Panc1 (cell line): Measurements from ENCODE around the gene MARK4.

Experiments
- CTCF ChIP-seq: fragments of 450-650 bp; IDR thresholded peaks from 2 replicates; pipeline ENCODE4 v1.5.1; 2017; ENCODE audit warnings: mild to moderate bottlenecking
- POLR2AphosphoS5 ChIP-seq: IDR thresholded peaks from 2 replicates; pipeline ENCODE4 v1.6.1; 2012; ENCODE audit warnings: mild to moderate bottlenecking, low read depth, low read length, moderate library complexity
- REST ChIP-seq, 2 experiments: IDR thresholded peaks; 2 replicates each; pipeline ENCODE4 v1.6.1; 2011 to 2012; ENCODE audit warnings: low read depth in 2 of 2, control low read depth in 1 of 2, low read length in 1 of 2, mild to moderate bottlenecking in 1 of 2, moderate library complexity in 1 of 2; ENCODE audit not compliant: insufficient read depth in 1 of 2
- SIN3A ChIP-seq: IDR thresholded peaks from 2 replicates; pipeline ENCODE4 v1.6.1; 2012; ENCODE audit warnings: low read depth, mild to moderate bottlenecking, low read length, moderate library complexity, borderline replicate concordance; ENCODE audit not compliant: insufficient read depth

- TF ChIP-seq CTCF (no peak), POLR2AphosphoS5 (no peak), SIN3A (no peak), REST (IDR thresholded peaks at IDR 0.05; ENCODE audit: insufficient read depth in 1 of 2, low read depth in 2 of 2, low read length in 1 of 2) (no peak)
Observed at GRCh38 chr19:45247136-45247535, 3.9 kb upstream of the MARK4 start.
